ENCODE measurements around the gene MYB. TPM values are rescaled to one million over a fixed set of nuclear protein-coding genes. Genes with fewer than 3 reads are reported as not detected.

The MYB gene
- total and polyA plus RNA-seq, 2 of the 8 experiments (the other 6 are each of a cell fraction or from before 2014, with no cell fraction given), result 4.0 to 7.6 TPM

- Histone ChIP-seq H3K9ac (replicated peaks in 1 of 4; ENCODE audit: extremely low read depth in 1 of 4, low read depth in 3 of 4, low read length in 3 of 4) (no peak overlapping the region), H4K20me1 (replicated peaks in 1 of 2; ENCODE audit: control insufficient read depth in 1 of 2, insufficient read depth in 2 of 2, low read length in 2 of 2) (no peaks in the 10 kb centered on the region), H3K18ac (ENCODE audit: extremely low read depth, low read length) (no peak overlapping the region), H3K23ac (ENCODE audit: insufficient read length) (no peak overlapping the region), H3K56ac (replicated peaks; ENCODE audit: insufficient read length, low read depth, low read length) (no peak overlapping the region), H3K79me1 (ENCODE audit: low read depth, low read length) (no peaks in the 10 kb centered on the region), H4K5ac (ENCODE audit: insufficient read length, low read depth, low read length) (no peak overlapping the region), H2BK5ac (ENCODE audit: low read depth, low read length) (peak overlapping the region; percentile 60; the same call in 1 of the 2 replicates), H2BK12ac (ENCODE audit: low read depth, low read length) (no peak overlapping the region), H3K4me3 (ENCODE audit: extremely low read depth in 1 of 4, insufficient read depth in 2 of 4, low read depth in 3 of 4, low read length in 4 of 4) (no peak overlapping the region), H3K36me3 (ENCODE audit: control insufficient read depth in 2 of 4, insufficient read depth in 4 of 4, low read length in 3 of 4) (no peaks in the 10 kb centered on the region), H2BK20ac (ENCODE audit: low read length) (no peak overlapping the region), H3K23me2 (ENCODE audit: low read depth, low read length) (no peaks in the 10 kb centered on the region), H3K27me3 (replicated peaks in 1 of 4; ENCODE audit: control insufficient read depth in 3 of 4, extremely low read depth in 1 of 4, insufficient read depth in 3 of 4, low read length in 3 of 4) (no peaks in the 10 kb centered on the region), H2AK5ac (ENCODE audit: low read depth, low read length) (no peak overlapping the region), H3K4me2 (ENCODE audit: insufficient read depth in 1 of 2, low read depth in 2 of 2, low read length in 2 of 2) (no peak overlapping the region), H3K9me3 (ENCODE audit: insufficient read depth in 2 of 2, low read depth in 1 of 2, low read length in 1 of 2) (no peaks in the 10 kb centered on the region), H4K8ac (ENCODE audit: extremely low read depth, insufficient read depth, low read length) (no peak overlapping the region), H2BK120ac (replicated peaks; ENCODE audit: low read depth, low read length) (no peak overlapping the region), H2BK15ac (ENCODE audit: low read length) (0 out of 2 replicates have a peak overlapping the region, but pooled peaks have one; percentile 61), H3K79me2 (ENCODE audit: control insufficient read depth in 1 of 2, insufficient read depth in 2 of 2, low read length in 2 of 2) (no peaks in the 10 kb centered on the region), H3K27ac (ENCODE audit: low read depth, low read length) (no peak overlapping the region), H3K4me1 (replicated peaks in 1 of 4; ENCODE audit: control insufficient read depth in 3 of 4, insufficient read depth in 4 of 4, low read length in 3 of 4) (0 out of 7 replicates have a peak, but pooled peaks cover 0 to 2% (median 0%) of the 10 kb centered on the region in 4 experiments), H3K14ac (ENCODE audit: insufficient read length) (no peak overlapping the region), H4K91ac (replicated peaks; ENCODE audit: insufficient read length, low read length) (no peak overlapping the region), H2AFZ (ENCODE audit: low read length) (0 out of 2 replicates have a peak overlapping the region, but pooled peaks have one; percentile 76), H3K4ac (replicated peaks; ENCODE audit: insufficient read length, low read depth, low read length) (no peak overlapping the region)
- CTCF ChIA-PET (ENCODE audit: partially characterized antibody), result interaction anchor here (0.6 to 5.6 kb wide), 7 partner anchors 8 to 991 kb away, joined by 3 to 38 read pairs (median 6); no protein-coding TSS in a partner anchor
- DNase-seq (ENCODE audit: low read depth in 1 of 2, low spot score in 2 of 2) (no peak), FAIRE-seq (no peak)
- WGBS, 2 experiments (ENCODE audit: extremely low coverage in 1 of 2, insufficient coverage in 1 of 2, insufficient read length in 1 of 2, insufficient replicate concordance in 2 of 2, low coverage in 1 of 2, low lambda C conversion rate in 2 of 2, missing lambda C conversion rate in 1 of 2), result 81% methylated on average over 3 of the region's 3 CpGs; no CpG with 5 or more reads in 1 of the 2 experiments
- POLR2A ChIA-PET (ENCODE audit: partially characterized antibody), result interaction anchor here (1.0 kb wide), 1 partner anchor 21 kb away, joined by 3 read pairs; the partner anchor contains the start of gene MYB
- TF ChIP-seq YY1 (IDR thresholded peaks at IDR 0.05; ENCODE audit: low read depth, low read length) (no peak), EZH2 (IDR thresholded peaks at IDR 0.05; ENCODE audit: low read depth, low read length, severe bottlenecking) (no peak), PHF8 (conservative IDR thresholded peaks at IDR 0.05; ENCODE audit: low read depth, low read length) (no peak), KDM1A (IDR thresholded peaks at IDR 0.05; ENCODE audit: borderline replicate concordance, low read length) (no peak), GABPA (IDR thresholded peaks at IDR 0.05; ENCODE audit: borderline replicate concordance, insufficient read depth, low read length) (no peak), CEBPB (IDR thresholded peaks at IDR 0.05; ENCODE audit: low read depth, low read length) (no peak), RAD21 (IDR thresholded peaks at IDR 0.05 in 1 of 2, conservative IDR thresholded peaks at IDR 0.05 in 1 of 2; ENCODE audit: low read depth in 2 of 2, low read length in 2 of 2) (no peak), KDM5A (IDR thresholded peaks at IDR 0.05; ENCODE audit: low read length) (no peak), CBX8 (IDR thresholded peaks at IDR 0.05; ENCODE audit: borderline replicate concordance, low read depth, low read length) (no peak), KDM4A (IDR thresholded peaks at IDR 0.05; ENCODE audit: low read depth, low read length, severe bottlenecking) (no peak), HDAC2 (IDR thresholded peaks at IDR 0.05; ENCODE audit: borderline replicate concordance in 1 of 2, low read depth in 2 of 2, low read length in 2 of 2) (no peak), SIX5 (IDR thresholded peaks at IDR 0.05; ENCODE audit: low read depth, low read length) (no peak), BACH1 (IDR thresholded peaks at IDR 0.05; ENCODE audit: low read length) (no peak)
Observed at GRCh38 chr6:135159531-135159930, 21.6 kb upstream of the MYB start.

All from H1 (cell line).